Epithelial cell of esophagus (primary cell): ENCODE results near the gene SIGLEC15.

Experiments
- DNase-seq: peaks from one replicate; pipeline ENCODE4 v3.0.0; 2010; ENCODE audit warnings: low read depth
- H3K4me3 ChIP-seq: 2 replicates; pipeline ENCODE4 v1.5.1; 2011; ENCODE audit warnings: mild to moderate bottlenecking, low read length, control low read depth
- CTCF ChIP-seq: IDR thresholded peaks from 2 replicates; pipeline ENCODE4 v1.5.1; 2011; ENCODE audit warnings: low read depth, mild to moderate bottlenecking, low read length, control low read depth, inconsistent platforms; ENCODE audit not compliant: insufficient read depth; ENCODE audit errors: missing control alignments

Gene SIGLEC15

GRCh38 chr18:45785134-45785533, 40.3 kb upstream of the SIGLEC15 start:
- TF ChIP-seq CTCF, result no peak
- no peak overlapping the region for H3K4me3 ChIP-seq
- peak; percentile 56 for DNase-seq

- TF ChIP-seq CTCF, result no peak
- no peak overlapping the region for H3K4me3 ChIP-seq
- no peak for DNase-seq
Observed at GRCh38 chr18:45786941-45787340, 38.5 kb upstream of the SIGLEC15 start.

GRCh38 chr18:45787346-45787745, 38.1 kb upstream of the SIGLEC15 start:
- no peak for DNase-seq
- no peak for TF ChIP-seq CTCF
- H3K4me3 ChIP-seq, result no peak overlapping the region

GRCh38 chr18:45788861-45789260, 36.6 kb upstream of the SIGLEC15 start:
- H3K4me3 ChIP-seq, result no peak overlapping the region
- TF ChIP-seq CTCF, result no peak
- no peak for DNase-seq

GRCh38 chr18:45792506-45793263, 32.8 kb upstream of the SIGLEC15 start:
- no peak for TF ChIP-seq CTCF
- DNase-seq, result peak; percentile 20
- H3K4me3 ChIP-seq, result no peak overlapping the region

- DNase-seq, result peak; percentile 99
- H3K4me3 ChIP-seq, result no peak overlapping the region
- no peak for TF ChIP-seq CTCF
Observed at GRCh38 chr18:45793264-45793965, 32.1 kb upstream of the SIGLEC15 start.

- TF ChIP-seq CTCF, result no peak
- H3K4me3 ChIP-seq, result no peak overlapping the region
- peak; percentile 86 for DNase-seq
Observed at GRCh38 chr18:45801416-45802004, 24.0 kb upstream of the SIGLEC15 start.
